K562 (cell line): ENCODE results near the gene USPL1. TPM values are rescaled to one million over a fixed set of nuclear protein-coding genes. Genes with fewer than 3 reads are reported as not detected.

Source experiments
- ARNT ChIP-seq, 2 experiments: fragments of 450-650 bp; IDR thresholded peaks; 2 replicates each; pipeline ENCODE4 v1.6.1; 2016; ENCODE audit warnings: mild to moderate bottlenecking in 1 of 2
- CTBP1 ChIP-seq: fragments of 450-650 bp; IDR thresholded peaks from 2 replicates; pipeline ENCODE4 v1.6.1; 2016; ENCODE audit warnings: borderline replicate concordance
- EZH2 ChIP-seq: IDR thresholded peaks from 2 replicates; pipeline ENCODE4 v1.6.1; 2012; ENCODE audit warnings: low read depth, mild to moderate bottlenecking, inconsistent platforms, low read length, borderline replicate concordance
- FOXM1 ChIP-seq, 2 experiments: fragments of 450-650 bp in 1 of 2; sonication (generic) in 1 of 2; formaldehyde crosslinking in 1 of 2; IDR thresholded peaks; 2 replicates each; pipeline versions ENCODE4 v1.6.1 to v1.9.0; 2017 to 2022; ENCODE audit warnings: low read depth in 2 of 2, mild to moderate bottlenecking in 2 of 2, missing genetic modification reagents in 1 of 2, moderate library complexity in 1 of 2
- HMBOX1 ChIP-seq: sonication (generic); IDR thresholded peaks from 2 replicates; pipeline ENCODE4 v1.6.1; 2016
- HNRNPLL ChIP-seq: fragments of 200-400 bp; formaldehyde crosslinking; IDR thresholded peaks from 2 replicates; pipeline ENCODE4 v1.6.1; 2017; ENCODE audit warnings: low read length, low read depth, mild to moderate bottlenecking; ENCODE audit not compliant: poor library complexity, severe bottlenecking
- ID3 ChIP-seq, 2 experiments: fragments of 250-450 bp in 1 of 2; fragments of 450-650 bp in 1 of 2; sonication (Bioruptor Pico) in 1 of 2; IDR thresholded peaks; 2 replicates each; pipeline versions ENCODE4 v1.6.1 to v1.8.0; 2016 to 2021; ENCODE audit warnings: mild to moderate bottlenecking in 2 of 2, moderate library complexity in 2 of 2, missing compliant biosample characterization in 1 of 2, missing genetic modification characterization in 1 of 2
- MNT ChIP-seq, 2 experiments: fragments of 450-650 bp; conservative IDR thresholded peaks; 2 replicates each; pipeline ENCODE4 v1.6.1; 2017; ENCODE audit warnings: mild to moderate bottlenecking in 2 of 2, moderate library complexity in 2 of 2
- NR3C1 ChIP-seq: sonication (generic); formaldehyde crosslinking; IDR thresholded peaks from 2 replicates; pipeline ENCODE4 v1.8.1; 2022; ENCODE audit warnings: missing genetic modification reagents
- POLR2AphosphoS2 ChIP-seq: IDR thresholded peaks from 2 replicates; pipeline ENCODE4 v1.6.1; 2012; ENCODE audit warnings: low read length, improper control_type of control experiment
- POLR2AphosphoS5 ChIP-seq: IDR thresholded peaks from 2 replicates; pipeline ENCODE4 v1.6.1; 2011; ENCODE audit warnings: mild to moderate bottlenecking, low read depth, low read length, moderate library complexity; ENCODE audit not compliant: control insufficient read depth, insufficient read depth
- POLR2H ChIP-seq: IDR thresholded peaks from 2 replicates; pipeline ENCODE4 v1.6.1; 2016; ENCODE audit warnings: missing genetic modification characterization, low read depth, mild to moderate bottlenecking, control low read depth, missing compliant biosample characterization, moderate library complexity
- RBM39 ChIP-seq: fragments of 200-400 bp; formaldehyde crosslinking; optimal IDR thresholded peaks from 2 replicates; pipeline ENCODE3; 2018; ENCODE audit warnings: low read depth, low read length
- SIX5 ChIP-seq, 2 experiments: IDR thresholded peaks; 2 replicates each; pipeline ENCODE4 v1.6.1; 2011; ENCODE audit warnings: low read length in 2 of 2, borderline replicate concordance in 1 of 2, low read depth in 1 of 2, mild to moderate bottlenecking in 1 of 2, moderate library complexity in 1 of 2; ENCODE audit not compliant: insufficient read depth in 1 of 2
- SNRNP70 ChIP-seq: fragments of 200-400 bp; formaldehyde crosslinking; optimal IDR thresholded peaks from 2 replicates; pipeline ENCODE3; 2017; ENCODE audit warnings: low read depth, low read length
- SRSF7 ChIP-seq: fragments of 200-400 bp; formaldehyde crosslinking; optimal IDR thresholded peaks from 2 replicates; pipeline ENCODE3; 2017; ENCODE audit warnings: mild to moderate bottlenecking, low read depth, low read length
- SUPT5H ChIP-seq: fragments of 450-650 bp; IDR thresholded peaks from 2 replicates; pipeline ENCODE4 v1.6.1; 2016
- TEAD1 ChIP-seq, 2 experiments: fragments of 450-650 bp in 1 of 2; sonication (generic) in 1 of 2; formaldehyde crosslinking; IDR thresholded peaks; 2 replicates each; pipeline versions ENCODE4 v1.4.0 to v1.8.0; 2020 to 2022; ENCODE audit warnings: mild to moderate bottlenecking in 2 of 2, missing genetic modification reagents in 1 of 2
- TEAD2 ChIP-seq: fragments of 450-650 bp; IDR thresholded peaks from 2 replicates; pipeline ENCODE4 v1.6.1; 2016; ENCODE audit warnings: missing genetic modification characterization, control low read depth, missing compliant biosample characterization
- USF1 ChIP-seq: sonication (generic); formaldehyde crosslinking; IDR thresholded peaks from 2 replicates; pipeline ENCODE4 v1.9.0; 2022; ENCODE audit warnings: mild to moderate bottlenecking, missing genetic modification reagents
- ZNF121 ChIP-seq: sonication (generic); formaldehyde crosslinking; conservative IDR thresholded peaks from 2 replicates; pipeline ENCODE4 v1.8.0; 2022; ENCODE audit warnings: missing genetic modification reagents
- ZNF217 ChIP-seq: sonication (generic); formaldehyde crosslinking; IDR thresholded peaks from 2 replicates; pipeline ENCODE4 v1.8.0; 2022; ENCODE audit warnings: mild to moderate bottlenecking, missing genetic modification reagents
- ZNF280A ChIP-seq: fragments of 450-650 bp; IDR thresholded peaks from 2 replicates; pipeline ENCODE4 v1.6.1; 2018; ENCODE audit warnings: mild to moderate bottlenecking, low read depth; ENCODE audit not compliant: partially characterized antibody
- ZNF431 ChIP-seq: sonication (generic); formaldehyde crosslinking; IDR thresholded peaks from 2 replicates; pipeline ENCODE4 v1.8.0; 2022; ENCODE audit warnings: mild to moderate bottlenecking, missing genetic modification reagents
- polyA plus RNA-seq, 8 experiments: library from polyadenylated mRNA; depleted of rRNA in 4 of 8; stranded (reverse) in 5 of 8; unstranded in 3 of 8; fragments of >200 nt; fragmentation: Nextera tagmentation in 2 of 8; fragmentation: Illumina TruSeq in 1 of 8; extraction: Ambion mirVana in 2 of 8; extraction: Trizol in 1 of 8; gene quantifications; 2 replicates each; pipeline versions ENCODE4 v1.2.1 to v1.2.3, GENCODE V29; 2011 to 2014; ENCODE audit warnings: inconsistent platforms in 1 of 8, missing spikeins in 1 of 8
- total RNA-seq, 7 experiments: library from RNA; depleted of rRNA in 6 of 7; stranded (reverse); fragments of >200 nt in 6 of 7; fragmentation: Illumina TruSeq in 2 of 7; extraction: Trizol in 2 of 7; gene quantifications; 2 replicates each; pipeline versions ENCODE4 v1.2.1 to v1.2.3, GENCODE V29; 2011 to 2021; ENCODE audit warnings: low replicate concordance in 1 of 7

The USPL1 gene
- total and polyA plus RNA-seq, 9 of the 15 experiments (the other 6 are each of a cell fraction or from before 2014, with no cell fraction given): 5.5 to 18.0 (median 12.0) TPM

- TF ChIP-seq SNRNP70: no peak
- TF ChIP-seq TEAD2: no peak
- peak; percentile 49 for TF ChIP-seq HMBOX1
- TF ChIP-seq CTBP1: no peak
- peak; percentile 80 for TF ChIP-seq POLR2H (tag)
- no peak for TF ChIP-seq SIX5 (IDR thresholded peaks at IDR 0.05; ENCODE audit: borderline replicate concordance in 1 of 2, insufficient read depth in 1 of 2, low read depth in 1 of 2, low read length in 2 of 2)
- no peak for TF ChIP-seq RBM39
- no peak for TF ChIP-seq POLR2AphosphoS2
- TF ChIP-seq SUPT5H: peak; percentile 79; the same call in 1 of the 2 replicates
- TF ChIP-seq ZNF121 (CRISPR knock-in tag): no peak
- TF ChIP-seq USF1: peak; percentile 78
- TF ChIP-seq TEAD1 (CRISPR knock-in tag; IDR thresholded peaks at IDR 0.05): 0 out of 4 replicates have a peak, but pooled peaks of 1 of the 2 experiments have one; percentile 46
- no peak for TF ChIP-seq SRSF7
- peak; percentile 7; the same call in 1 of the 2 replicates for TF ChIP-seq ZNF431 (CRISPR knock-in tag)
- peak; percentile 42; the same call in 1 of the 2 replicates for TF ChIP-seq POLR2AphosphoS5
- TF ChIP-seq ZNF280A: no peak
- no peak for TF ChIP-seq NR3C1
- no peak for TF ChIP-seq HNRNPLL
- no peak for TF ChIP-seq ID3 (CRISPR knock-in tag; IDR thresholded peaks at IDR 0.05)
- TF ChIP-seq ID3 (tag; IDR thresholded peaks at IDR 0.05): no peak
- TF ChIP-seq EZH2: no peak
- TF ChIP-seq ZNF217 (CRISPR knock-in tag): no peak
- peak in 1 of 2 experiments; percentile 70; a peak in 1 of 4 replicates for TF ChIP-seq ARNT (IDR thresholded peaks at IDR 0.05)
- no peak for TF ChIP-seq MNT (conservative IDR thresholded peaks at IDR 0.05)
- no peak for TF ChIP-seq FOXM1 (IDR thresholded peaks at IDR 0.05; ENCODE audit: low read depth)
- no peak for TF ChIP-seq FOXM1 (CRISPR knock-in tag; IDR thresholded peaks at IDR 0.05; ENCODE audit: low read depth)
Observed at GRCh38 chr13:30616927-30617314, 799 bp upstream of the USPL1 start (continued).
